ENCODE results near the gene PSKH1. TPM values are rescaled to one million over a fixed set of nuclear protein-coding genes. Genes with fewer than 3 reads are reported as not detected.
A peak's percentile ranks its signal among the peaks of the same experiment; 100 is the strongest.

The PSKH1 gene
- total RNA-seq, 6 donors from 2014 or later = 21.9 to 36.5 (median 31.5) TPM

GRCh38 chr16:67879936-67880335 lies 13.1 kb upstream of the PSKH1 start:
- 95 to 98% methylated on average over 2 to 5 of the region's 5 CpGs for WGBS, 2 donors
- Histone ChIP-seq H3K36me3 (peaks cover 52 to 88% (median 84%) of the 10 kb centered on the region in 4 donors), H3K4me1 (peaks cover 1 to 15% (median 11%) of the 10 kb centered on the region in 4 donors), H3K27ac (no peak overlapping the region), H3K9me3 (no peaks in the 10 kb centered on the region), H3K27me3 (no peaks in the 10 kb centered on the region), H3K4me3 (no peak overlapping the region)
- no peak for TF ChIP-seq EP300 (IDR thresholded peaks at IDR 0.05)
- no peak for TF ChIP-seq POLR2AphosphoS5 (IDR thresholded peaks at IDR 0.05)
- no peak for TF ChIP-seq POLR2A (IDR thresholded peaks at IDR 0.05)
- TF ChIP-seq, protein P1, sequence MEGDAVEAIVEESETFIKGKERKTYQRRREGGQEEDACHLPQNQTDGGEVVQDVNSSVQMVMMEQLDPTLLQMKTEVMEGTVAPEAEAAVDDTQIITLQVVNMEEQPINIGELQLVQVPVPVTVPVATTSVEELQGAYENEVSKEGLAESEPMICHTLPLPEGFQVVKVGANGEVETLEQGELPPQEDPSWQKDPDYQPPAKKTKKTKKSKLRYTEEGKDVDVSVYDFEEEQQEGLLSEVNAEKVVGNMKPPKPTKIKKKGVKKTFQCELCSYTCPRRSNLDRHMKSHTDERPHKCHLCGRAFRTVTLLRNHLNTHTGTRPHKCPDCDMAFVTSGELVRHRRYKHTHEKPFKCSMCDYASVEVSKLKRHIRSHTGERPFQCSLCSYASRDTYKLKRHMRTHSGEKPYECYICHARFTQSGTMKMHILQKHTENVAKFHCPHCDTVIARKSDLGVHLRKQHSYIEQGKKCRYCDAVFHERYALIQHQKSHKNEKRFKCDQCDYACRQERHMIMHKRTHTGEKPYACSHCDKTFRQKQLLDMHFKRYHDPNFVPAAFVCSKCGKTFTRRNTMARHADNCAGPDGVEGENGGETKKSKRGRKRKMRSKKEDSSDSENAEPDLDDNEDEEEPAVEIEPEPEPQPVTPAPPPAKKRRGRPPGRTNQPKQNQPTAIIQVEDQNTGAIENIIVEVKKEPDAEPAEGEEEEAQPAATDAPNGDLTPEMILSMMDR (IDR thresholded peaks at IDR 0.05) = no peak
- DNase-seq (no peak), ATAC-seq (ENCODE audit: low FRiP score in 2 of 2) (no peak)

GRCh38 chr16:67880584-67880983 lies 12.5 kb upstream of the PSKH1 start:
- WGBS, 2 donors = 88 to 96% methylated on average over 6 to 10 of the region's 13 CpGs
- DNase-seq = no peak
- Histone ChIP-seq H3K4me3 (no peak overlapping the region), H3K27me3 (no peaks in the 10 kb centered on the region), H3K36me3 (peaks cover 52 to 89% (median 84%) of the 10 kb centered on the region in 4 donors), H3K27ac (no peak overlapping the region), H3K9me3 (no peaks in the 10 kb centered on the region), H3K4me1 (peaks cover 0 to 16% (median 6%) of the 10 kb centered on the region in 4 donors)
- no peak for ATAC-seq (ENCODE audit: low FRiP score in 2 of 2)
- TF ChIP-seq EP300 (IDR thresholded peaks at IDR 0.05) = no peak

DNA sequence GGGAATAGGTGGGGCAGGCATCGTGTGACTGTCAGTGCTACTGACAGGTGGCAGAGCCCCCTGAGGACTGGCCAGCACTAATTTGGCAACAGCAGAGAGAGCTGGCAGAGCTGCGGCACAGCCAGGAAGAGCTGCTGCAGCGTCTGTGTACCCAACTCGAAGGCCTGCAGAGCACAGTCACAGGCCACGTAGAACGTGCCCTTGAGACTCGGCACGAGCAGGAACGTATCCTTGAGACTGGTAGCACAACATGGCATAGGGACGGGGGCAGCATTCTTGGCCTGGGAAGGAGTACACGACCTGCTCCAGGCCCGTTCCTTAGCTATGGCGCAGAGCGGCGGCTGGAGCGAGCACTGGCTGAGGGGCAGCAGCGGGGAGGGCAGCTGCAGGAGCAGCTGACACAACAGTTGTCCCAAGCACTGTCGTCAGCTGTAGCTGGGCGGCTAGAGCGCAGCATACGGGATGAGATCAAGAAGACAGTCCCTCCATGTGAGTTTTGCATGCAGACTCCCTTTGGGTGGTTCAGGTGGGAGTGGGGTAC lies 11.4 kb upstream of the PSKH1 start:
- no peaks in the 10 kb centered on the region for H3K9me3 ChIP-seq
- H3K27ac ChIP-seq = no peak overlapping the region
- no peak for TF ChIP-seq EP300 (IDR thresholded peaks at IDR 0.05)
- TF ChIP-seq, protein P1 (IDR thresholded peaks at IDR 0.05) = no peak
- no peak for TF ChIP-seq POLR2A (IDR thresholded peaks at IDR 0.05)
- TF ChIP-seq POLR2AphosphoS5 (IDR thresholded peaks at IDR 0.05) = no peak
- H3K4me1 ChIP-seq = peaks cover 0 to 24% (median 6%) of the 10 kb centered on the region in 4 donors
- peaks cover 52 to 92% (median 82%) of the 10 kb centered on the region in 4 donors for H3K36me3 ChIP-seq
- no peak overlapping the region for H3K4me3 ChIP-seq
- WGBS, 2 donors = 92 to 94% methylated on average over 12 to 21 of the region's 21 CpGs
- H3K27me3 ChIP-seq = no peaks in the 10 kb centered on the region
- DNase-seq (no peak), ATAC-seq (ENCODE audit: low FRiP score in 2 of 2) (no peak)

DNA sequence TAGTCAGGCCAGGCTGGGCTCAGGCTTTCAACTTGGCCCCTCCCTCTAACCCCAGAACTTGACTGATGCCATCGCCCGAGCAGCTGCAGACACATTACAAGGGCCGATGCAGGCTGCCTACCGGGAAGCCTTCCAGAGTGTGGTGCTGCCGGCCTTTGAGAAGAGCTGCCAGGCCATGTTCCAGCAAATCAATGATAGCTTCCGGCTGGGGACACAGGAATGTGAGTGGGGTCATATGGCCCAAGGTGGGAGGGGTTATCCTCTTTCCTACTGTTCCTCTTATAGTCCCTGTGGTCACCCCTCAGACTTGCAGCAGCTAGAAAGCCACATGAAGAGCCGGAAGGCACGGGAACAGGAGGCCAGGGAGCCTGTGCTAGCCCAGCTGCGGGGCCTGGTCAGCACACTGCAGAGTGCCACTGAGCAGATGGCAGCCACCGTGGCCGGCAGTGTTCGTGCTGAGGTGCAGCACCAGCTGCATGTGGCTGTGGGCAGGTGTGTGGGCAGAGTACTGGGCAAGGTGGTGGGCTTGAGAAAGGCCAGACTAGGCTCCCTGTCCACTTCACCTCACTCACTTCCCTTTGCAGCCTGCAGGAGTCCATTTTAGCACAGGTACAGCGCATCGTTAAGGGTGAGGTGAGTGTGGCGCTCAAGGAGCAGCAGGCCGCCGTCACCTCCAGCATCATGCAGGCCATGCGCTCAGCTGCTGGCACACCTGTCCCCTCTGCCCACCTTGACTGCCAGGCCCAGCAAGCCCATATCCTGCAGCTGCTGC lies 10.5 kb upstream of the PSKH1 start:
- Histone ChIP-seq H3K27ac (no peak overlapping the region), H3K9me3 (no peaks in the 10 kb centered on the region), H3K4me1 (peaks cover 0 to 26% (median 8%) of the 10 kb centered on the region in 4 donors), H3K36me3 (peaks cover 49 to 85% (median 74%) of the 10 kb centered on the region in 4 donors), H3K4me3 (no peak overlapping the region), H3K27me3 (no peaks in the 10 kb centered on the region)
- TF ChIP-seq POLR2A (IDR thresholded peaks at IDR 0.05) = no peak
- TF ChIP-seq, protein P1 (IDR thresholded peaks at IDR 0.05) = no peak
- no peak for TF ChIP-seq POLR2AphosphoS5 (IDR thresholded peaks at IDR 0.05)
- ATAC-seq (ENCODE audit: low FRiP score in 2 of 2) = no peak
- WGBS, 2 donors = 73 to 86% methylated on average over 17 to 18 of the region's 18 CpGs
- DNase-seq = no peak

DNA sequence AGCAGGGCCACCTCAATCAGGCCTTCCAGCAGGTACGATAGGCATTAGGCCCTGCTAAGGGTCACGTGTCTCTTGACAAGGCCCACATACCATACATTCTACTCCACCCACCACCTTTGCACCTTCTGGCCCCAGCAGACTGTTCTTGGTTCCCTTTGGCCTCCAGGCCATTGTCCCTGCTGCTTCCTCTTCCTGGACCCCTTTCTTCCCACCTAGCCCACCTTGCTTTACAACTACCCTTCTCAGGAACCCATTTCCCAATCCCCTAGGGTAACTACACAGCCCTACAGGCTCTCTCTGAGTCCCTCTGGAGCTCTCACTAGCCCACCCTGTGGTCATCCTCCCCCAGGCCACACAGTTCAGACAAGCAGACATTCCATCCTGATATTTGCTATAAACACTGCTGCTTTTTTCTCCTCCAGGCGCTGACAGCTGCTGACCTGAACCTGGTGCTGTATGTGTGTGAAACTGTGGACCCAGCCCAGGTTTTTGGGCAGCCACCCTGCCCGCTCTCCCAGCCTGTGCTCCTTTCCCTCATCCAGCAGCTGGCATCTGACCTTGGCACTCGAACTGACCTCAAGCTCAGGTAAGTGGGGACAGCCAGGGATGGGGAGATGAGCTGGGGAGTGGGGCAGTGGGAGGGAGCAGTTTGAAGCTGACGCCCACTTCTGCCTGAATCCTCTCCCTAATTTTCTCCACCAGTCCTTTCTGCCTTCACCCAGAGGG lies 9.7 kb upstream of the PSKH1 start:
- Histone ChIP-seq H3K27ac (peak overlapping the region in 1 of 4 donors; percentile 18), H3K9me3 (no peaks in the 10 kb centered on the region), H3K4me3 (no peak overlapping the region), H3K4me1 (peaks cover 0 to 26% (median 8%) of the 10 kb centered on the region in 4 donors), H3K27me3 (no peaks in the 10 kb centered on the region), H3K36me3 (peaks cover 42 to 78% (median 66%) of the 10 kb centered on the region in 4 donors)
- DNase-seq (no peak), ATAC-seq (ENCODE audit: low FRiP score in 2 of 2) (no peak)
- TF ChIP-seq, protein P1 (IDR thresholded peaks at IDR 0.05) = peak in 1 of 6 experiments; percentile 90
- no peak for TF ChIP-seq POLR2AphosphoS5 (IDR thresholded peaks at IDR 0.05)
- 81 to 87% methylated on average over 5 to 6 of the region's 6 CpGs for WGBS, 2 donors
